ENCODE data around the gene TPST2.

TPST2 gene

GRCh38 chr22:26586556-26587325 is 3.2 kb downstream of the TPST2 start:
- no peaks in the 10 kb centered on the region for H3K9me3 ChIP-seq (ENCODE audit: severe bottlenecking)
- no peak for DNase-seq (ENCODE audit: low spot score)
- no peak for ATAC-seq (ENCODE audit: low read depth)
- H3K27ac ChIP-seq (ENCODE audit: poor library complexity, severe bottlenecking), result peak overlapping the region; percentile 45
- peaks cover 11% of the 10 kb centered on the region for H3K4me1 ChIP-seq (ENCODE audit: insufficient read depth, poor library complexity, severe bottlenecking)
- no peaks in the 10 kb centered on the region for H3K27me3 ChIP-seq (ENCODE audit: insufficient read depth, poor library complexity, severe bottlenecking)
- no peak overlapping the region for H3K4me3 ChIP-seq (ENCODE audit: severe bottlenecking)
- peaks cover 10% of the 10 kb centered on the region; the same call in 1 of the 2 replicates for H3K36me3 ChIP-seq (ENCODE audit: low read depth)
- TF ChIP-seq CTCF (IDR thresholded peaks at IDR 0.05; ENCODE audit: poor library complexity, severe bottlenecking), result no peak

GRCh38 chr22:26585104-26585790 is 4.7 kb downstream of the TPST2 start:
- H3K36me3 ChIP-seq (ENCODE audit: low read depth), result peaks cover 10% of the 10 kb centered on the region; the same call in 1 of the 2 replicates
- H3K4me3 ChIP-seq (ENCODE audit: severe bottlenecking), result no peak overlapping the region
- peaks cover 11% of the 10 kb centered on the region for H3K4me1 ChIP-seq (ENCODE audit: insufficient read depth, poor library complexity, severe bottlenecking)
- DNase-seq (ENCODE audit: low spot score), result peak; percentile 86
- TF ChIP-seq CTCF (IDR thresholded peaks at IDR 0.05; ENCODE audit: poor library complexity, severe bottlenecking), result peak; percentile 26
- peak overlapping the region; percentile 45 for H3K27ac ChIP-seq (ENCODE audit: poor library complexity, severe bottlenecking)
- peak; percentile 78 for ATAC-seq (ENCODE audit: low read depth)
- no peaks in the 10 kb centered on the region for H3K9me3 ChIP-seq (ENCODE audit: severe bottlenecking)
- no peaks in the 10 kb centered on the region for H3K27me3 ChIP-seq (ENCODE audit: insufficient read depth, poor library complexity, severe bottlenecking)

- Histone ChIP-seq H3K9me3 (ENCODE audit: severe bottlenecking) (no peaks in the 10 kb centered on the region), H3K4me1 (ENCODE audit: insufficient read depth, poor library complexity, severe bottlenecking) (peaks cover 11% of the 10 kb centered on the region), H3K27me3 (ENCODE audit: insufficient read depth, poor library complexity, severe bottlenecking) (no peaks in the 10 kb centered on the region), H3K4me3 (ENCODE audit: severe bottlenecking) (no peak overlapping the region), H3K27ac (ENCODE audit: poor library complexity, severe bottlenecking) (peak overlapping the region; percentile 45), H3K36me3 (ENCODE audit: low read depth) (peaks cover 10% of the 10 kb centered on the region; the same call in 1 of the 2 replicates)
- DNase-seq (ENCODE audit: low spot score), result no peak
- no peak for TF ChIP-seq CTCF (IDR thresholded peaks at IDR 0.05; ENCODE audit: poor library complexity, severe bottlenecking)
- ATAC-seq (ENCODE audit: low read depth), result no peak
Observed at GRCh38 chr22:26584010-26584409, 5.9 kb downstream of the TPST2 start.

- TF ChIP-seq CTCF (IDR thresholded peaks at IDR 0.05; ENCODE audit: poor library complexity, severe bottlenecking), result no peak
- no peak overlapping the region for H3K4me3 ChIP-seq (ENCODE audit: severe bottlenecking)
- H3K9me3 ChIP-seq (ENCODE audit: severe bottlenecking), result no peaks in the 10 kb centered on the region
- no peak for ATAC-seq (ENCODE audit: low read depth)
- H3K4me1 ChIP-seq (ENCODE audit: insufficient read depth, poor library complexity, severe bottlenecking), result peaks cover 11% of the 10 kb centered on the region
- no peaks in the 10 kb centered on the region; the same call in 1 of the 2 replicates for H3K36me3 ChIP-seq (ENCODE audit: low read depth)
- no peak for DNase-seq (ENCODE audit: low spot score)
- no peak overlapping the region for H3K27ac ChIP-seq (ENCODE audit: poor library complexity, severe bottlenecking)
- H3K27me3 ChIP-seq (ENCODE audit: insufficient read depth, poor library complexity, severe bottlenecking), result no peaks in the 10 kb centered on the region
Observed at GRCh38 chr22:26581633-26582168, 8.2 kb downstream of the TPST2 start.
